ENCODE results near the gene BPIFB4.

Gene BPIFB4

GRCh38 chr20:33046412-33046811 is 33.0 kb upstream of the BPIFB4 start:
- DNase-seq (ENCODE audit: low spot score in 2 of 2), result no peak
- Histone ChIP-seq H3K4me1 (no peaks in the 10 kb centered on the region), H3K27me3 (ENCODE audit: low read depth) (no peaks in the 10 kb centered on the region), H3K9me3 (no peaks in the 10 kb centered on the region; the same call in 1 of the 2 replicates), H3K36me3 (replicated peaks) (no peaks in the 10 kb centered on the region), H3K4me3 (no peak overlapping the region)
- in situ Hi-C loops (cut with MboI; ENCODE audit: low sequenced_read_pairs), result loop anchor here (10.0 kb wide), 1 partner anchor 62 kb away; no protein-coding TSS in a partner anchor

GRCh38 chr20:33051333-33051732 is 28.1 kb upstream of the BPIFB4 start:
- no peaks in the 10 kb centered on the region for H3K4me1 ChIP-seq
- no peaks in the 10 kb centered on the region for H3K27me3 ChIP-seq (ENCODE audit: low read depth)
- DNase-seq (ENCODE audit: low spot score in 2 of 2), result no peak
- in situ Hi-C loops (cut with MboI; ENCODE audit: low sequenced_read_pairs), result no loop called here
- H3K9me3 ChIP-seq, result no peaks in the 10 kb centered on the region
- no peak overlapping the region for H3K4me3 ChIP-seq
- H3K36me3 ChIP-seq (replicated peaks), result no peaks in the 10 kb centered on the region

DNA sequence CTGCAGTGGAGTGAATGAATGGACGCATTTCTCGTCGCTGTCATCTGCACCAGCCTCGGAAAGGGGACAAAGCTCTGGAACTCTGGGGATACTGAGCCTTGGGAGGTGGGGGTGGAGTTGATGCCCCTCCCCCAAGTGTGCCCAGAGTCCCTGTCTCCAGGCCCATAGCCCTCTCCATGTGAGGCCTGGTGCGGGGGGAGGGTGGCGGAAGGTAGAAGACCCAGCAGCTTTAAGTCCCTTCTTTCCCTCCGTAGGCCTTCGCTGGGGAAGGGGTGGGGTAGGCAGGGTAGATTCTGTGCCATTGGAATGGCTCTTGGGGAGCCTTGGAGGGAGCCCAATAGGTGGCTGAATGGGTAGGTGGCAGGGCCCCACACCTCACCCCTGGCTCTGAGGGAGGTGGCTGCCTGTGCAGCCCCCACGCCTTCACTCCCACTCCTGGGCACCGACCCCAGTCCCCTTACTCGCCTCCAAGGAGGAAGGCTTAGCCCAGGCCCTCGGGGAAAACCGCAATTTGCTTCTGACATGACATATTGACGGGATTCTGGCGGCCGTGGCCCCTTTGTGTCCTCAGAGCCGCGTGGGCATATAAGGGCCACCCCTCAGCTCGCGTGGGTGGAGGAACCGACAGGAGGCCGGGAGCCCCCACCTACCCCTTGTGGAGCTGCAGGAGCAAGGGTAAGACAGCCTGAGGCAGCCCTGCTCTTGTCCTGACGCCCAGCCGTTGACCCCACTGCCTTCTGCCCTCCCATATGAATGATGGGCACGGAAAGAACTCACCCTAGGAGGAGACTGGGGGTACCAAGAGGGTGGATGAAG is 25.9 kb upstream of the BPIFB4 start, which contains the start of gene BPIFB3:
TSS of gene BPIFB3 (plus strand) at position 613 of the 816 bp plus-strand sequence. CDS start 1,533 bp downstream, outside the sequence.
- Histone ChIP-seq H3K4me1 (no peaks in the 10 kb centered on the region), H3K36me3 (replicated peaks) (no peaks in the 10 kb centered on the region), H3K9me3 (no peaks in the 10 kb centered on the region), H3K27me3 (ENCODE audit: low read depth) (no peaks in the 10 kb centered on the region), H3K4me3 (no peak within 1 kb of the TSS)
- DNase-seq (ENCODE audit: low spot score in 2 of 2), result no peak
- in situ Hi-C loops (cut with MboI; ENCODE audit: low sequenced_read_pairs), result no loop called here

DNA sequence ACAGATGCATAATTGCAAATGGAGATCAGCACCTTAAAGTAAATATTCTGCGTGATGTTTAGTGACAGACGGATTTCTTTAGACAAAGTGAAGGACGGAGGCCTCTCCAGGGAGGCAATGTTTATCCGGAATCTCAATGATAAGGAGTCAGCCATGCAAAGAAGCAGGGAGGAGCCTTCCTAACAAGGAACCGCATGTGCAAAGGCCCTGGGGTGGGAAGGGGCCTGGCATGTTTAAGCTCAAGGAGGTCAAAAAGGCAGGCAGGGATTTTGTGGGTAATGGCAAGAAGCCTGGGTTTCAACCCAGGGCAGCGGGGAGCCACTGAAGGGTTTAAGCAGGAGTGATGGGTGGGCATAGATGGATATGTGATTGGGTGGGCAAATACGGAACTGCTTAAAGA is 25.1 kb upstream of the BPIFB4 start:
- H3K9me3 ChIP-seq, result no peaks in the 10 kb centered on the region
- no peaks in the 10 kb centered on the region for H3K27me3 ChIP-seq (ENCODE audit: low read depth)
- DNase-seq (ENCODE audit: low spot score in 2 of 2), result no peak
- H3K4me1 ChIP-seq, result no peaks in the 10 kb centered on the region
- no peak overlapping the region for H3K4me3 ChIP-seq
- H3K36me3 ChIP-seq (replicated peaks), result no peaks in the 10 kb centered on the region
- in situ Hi-C loops (cut with MboI; ENCODE audit: low sequenced_read_pairs), result no loop called here

DNA sequence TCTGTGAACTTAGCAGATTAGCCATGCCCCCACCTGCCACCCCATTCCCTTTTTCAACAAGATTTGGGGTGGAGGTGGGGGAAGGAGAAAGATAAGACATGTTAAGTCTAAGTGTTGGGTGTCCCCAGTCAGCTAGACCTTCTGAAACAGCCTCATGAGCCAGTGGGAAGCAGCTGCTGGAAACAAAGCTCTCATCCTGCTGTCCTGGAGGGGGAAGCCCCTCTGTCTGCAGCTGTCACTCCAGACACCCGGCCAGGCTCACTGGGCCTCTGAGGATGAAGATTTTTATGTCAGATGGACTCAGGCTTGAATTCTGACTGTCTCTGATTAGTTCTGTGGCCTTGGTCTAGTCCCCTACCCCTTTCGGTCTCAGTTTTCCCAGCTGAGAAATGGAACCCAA is 24.7 kb upstream of the BPIFB4 start:
- DNase-seq (ENCODE audit: low spot score in 2 of 2), result no peak
- Histone ChIP-seq H3K4me1 (no peaks in the 10 kb centered on the region), H3K36me3 (replicated peaks) (no peaks in the 10 kb centered on the region), H3K9me3 (no peaks in the 10 kb centered on the region), H3K4me3 (no peak overlapping the region), H3K27me3 (ENCODE audit: low read depth) (no peaks in the 10 kb centered on the region)
- in situ Hi-C loops (cut with MboI; ENCODE audit: low sequenced_read_pairs), result no loop called here

DNA sequence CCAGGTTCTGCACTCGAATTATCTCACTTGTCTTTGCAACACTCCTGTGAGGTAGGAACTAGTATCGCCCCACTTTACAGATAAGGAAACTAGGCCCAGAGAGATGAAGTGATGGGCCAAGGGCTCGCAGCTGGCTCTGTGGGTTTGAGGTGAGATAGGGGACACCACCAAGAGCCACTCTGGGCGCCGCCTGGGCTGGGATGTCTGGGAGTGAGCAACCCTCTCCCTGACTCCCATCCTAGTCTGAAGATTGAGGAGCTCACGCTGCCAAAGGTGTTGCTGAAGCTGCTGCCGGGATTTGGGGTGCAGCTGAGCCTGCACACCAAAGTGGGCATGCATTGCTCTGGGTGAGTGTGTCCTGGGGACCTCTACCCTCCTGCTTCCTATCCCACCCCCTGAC is 20.3 kb upstream of the BPIFB4 start:
- Histone ChIP-seq H3K9me3 (no peaks in the 10 kb centered on the region), H3K27me3 (ENCODE audit: low read depth) (no peaks in the 10 kb centered on the region; the same call in 1 of the 2 replicates), H3K4me1 (no peaks in the 10 kb centered on the region), H3K36me3 (replicated peaks) (no peaks in the 10 kb centered on the region), H3K4me3 (no peak overlapping the region)
- no peak for DNase-seq (ENCODE audit: low spot score in 2 of 2)
- in situ Hi-C loops (cut with MboI; ENCODE audit: low sequenced_read_pairs), result no loop called here

GRCh38 chr20:33059741-33060390 is 19.6 kb upstream of the BPIFB4 start:
- DNase-seq (ENCODE audit: low spot score in 2 of 2), result no peak
- Histone ChIP-seq H3K4me1 (no peaks in the 10 kb centered on the region), H3K27me3 (ENCODE audit: low read depth) (no peaks in the 10 kb centered on the region; the same call in 1 of the 2 replicates), H3K36me3 (replicated peaks) (no peaks in the 10 kb centered on the region), H3K9me3 (no peaks in the 10 kb centered on the region), H3K4me3 (no peak overlapping the region)
- in situ Hi-C loops (cut with MboI; ENCODE audit: low sequenced_read_pairs), result no loop called here

GRCh38 chr20:33061658-33062028 is 17.8 kb upstream of the BPIFB4 start:
- no peaks in the 10 kb centered on the region; the same call in 1 of the 2 replicates for H3K27me3 ChIP-seq (ENCODE audit: low read depth)
- no peak for DNase-seq (ENCODE audit: low spot score in 2 of 2)
- H3K4me3 ChIP-seq, result no peak overlapping the region
- no peaks in the 10 kb centered on the region for H3K36me3 ChIP-seq (replicated peaks)
- in situ Hi-C loops (cut with MboI; ENCODE audit: low sequenced_read_pairs), result no loop called here
- H3K4me1 ChIP-seq, result no peaks in the 10 kb centered on the region
- no peaks in the 10 kb centered on the region for H3K9me3 ChIP-seq

GRCh38 chr20:33062105-33062824 is 17.2 kb upstream of the BPIFB4 start:
- DNase-seq (ENCODE audit: low spot score in 2 of 2), result no peak
- no peaks in the 10 kb centered on the region for H3K36me3 ChIP-seq (replicated peaks)
- in situ Hi-C loops (cut with MboI; ENCODE audit: low sequenced_read_pairs), result no loop called here
- no peak overlapping the region for H3K4me3 ChIP-seq
- H3K27me3 ChIP-seq (ENCODE audit: low read depth), result no peaks in the 10 kb centered on the region; the same call in 1 of the 2 replicates
- H3K9me3 ChIP-seq, result no peaks in the 10 kb centered on the region
- H3K4me1 ChIP-seq, result no peaks in the 10 kb centered on the region

GRCh38 chr20:33062825-33063149 is 16.7 kb upstream of the BPIFB4 start:
- Histone ChIP-seq H3K9me3 (no peaks in the 10 kb centered on the region), H3K36me3 (replicated peaks) (no peaks in the 10 kb centered on the region), H3K27me3 (ENCODE audit: low read depth) (no peaks in the 10 kb centered on the region; the same call in 1 of the 2 replicates), H3K4me3 (no peak overlapping the region), H3K4me1 (no peaks in the 10 kb centered on the region)
- in situ Hi-C loops (cut with MboI; ENCODE audit: low sequenced_read_pairs), result no loop called here
- no peak for DNase-seq (ENCODE audit: low spot score in 2 of 2)

- DNase-seq (ENCODE audit: low spot score in 2 of 2), result no peak
- in situ Hi-C loops (cut with MboI; ENCODE audit: low sequenced_read_pairs), result no loop called here
- no peak overlapping the region for H3K4me3 ChIP-seq
- H3K4me1 ChIP-seq, result no peaks in the 10 kb centered on the region
- H3K36me3 ChIP-seq (replicated peaks), result no peaks in the 10 kb centered on the region
- no peaks in the 10 kb centered on the region; the same call in 1 of the 2 replicates for H3K27me3 ChIP-seq (ENCODE audit: low read depth)
- H3K9me3 ChIP-seq, result no peaks in the 10 kb centered on the region
These were observed 16.2 kb upstream of the BPIFB4 start for GRCh38 chr20:33063271-33063670.

DNA sequence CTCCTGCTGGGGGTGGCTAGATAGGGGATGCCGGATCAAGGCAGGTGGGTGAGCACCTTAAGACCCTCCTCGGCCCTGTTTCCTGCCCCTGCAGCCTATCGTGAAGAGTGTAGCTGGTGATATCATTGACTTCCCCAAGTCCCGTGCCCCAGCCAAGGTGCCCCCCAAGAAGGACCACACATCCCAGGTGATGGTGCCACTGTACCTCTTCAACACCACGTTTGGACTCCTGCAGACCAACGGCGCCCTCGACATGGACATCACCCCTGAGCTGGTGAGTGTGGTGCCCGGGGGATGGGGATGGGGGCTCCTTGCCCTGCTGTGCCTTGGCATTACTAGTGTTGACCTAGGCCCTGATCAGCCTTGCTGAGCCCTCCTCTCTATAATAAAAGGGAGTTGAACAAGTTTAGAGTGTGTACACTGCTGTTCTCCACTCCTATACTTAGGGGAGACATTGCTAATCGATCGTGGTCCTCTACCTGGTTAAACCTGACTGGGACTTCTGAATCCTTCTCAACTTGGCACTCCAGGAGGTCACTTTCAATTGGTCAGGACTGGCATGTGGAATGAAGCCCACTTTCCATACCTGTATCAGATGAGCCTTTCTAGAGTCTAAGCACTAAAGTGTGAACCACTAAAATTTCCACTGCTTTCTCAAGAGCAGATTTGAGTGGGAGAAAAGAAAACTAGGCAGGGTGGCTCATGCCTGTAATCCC is 14.7 kb upstream of the BPIFB4 start:
- DNase-seq (ENCODE audit: low spot score in 2 of 2), result no peak
- H3K27me3 ChIP-seq (ENCODE audit: low read depth), result no peaks in the 10 kb centered on the region; the same call in 1 of the 2 replicates
- in situ Hi-C loops (cut with MboI; ENCODE audit: low sequenced_read_pairs), result no loop called here

DNA sequence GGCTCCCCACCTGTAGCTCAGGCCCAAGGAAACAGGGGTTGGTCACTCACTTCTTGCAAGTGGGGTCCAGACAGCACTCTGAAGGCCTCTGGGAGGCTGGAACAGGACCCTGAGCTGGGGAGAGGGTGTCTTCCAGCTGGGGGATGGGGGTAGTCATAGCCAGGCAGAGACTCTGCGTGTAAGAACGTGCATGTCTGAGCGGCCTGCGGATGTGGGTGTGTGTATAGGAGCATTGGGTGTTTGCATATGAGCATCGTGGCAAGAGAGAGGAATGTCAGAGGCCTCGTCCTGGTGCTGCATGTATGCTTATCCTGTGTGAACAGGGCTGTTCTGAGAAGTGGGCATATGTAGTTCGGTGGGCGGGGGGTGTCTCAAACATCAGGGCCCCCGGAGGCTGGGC is 13.7 kb upstream of the BPIFB4 start:
- H3K36me3 ChIP-seq (replicated peaks), result no peaks in the 10 kb centered on the region
- H3K9me3 ChIP-seq, result no peaks in the 10 kb centered on the region
- in situ Hi-C loops (cut with MboI; ENCODE audit: low sequenced_read_pairs), result no loop called here
- no peaks in the 10 kb centered on the region for H3K4me1 ChIP-seq
- H3K4me3 ChIP-seq, result no peak overlapping the region
- no peak for DNase-seq (ENCODE audit: low spot score in 2 of 2)
- no peaks in the 10 kb centered on the region; the same call in 1 of the 2 replicates for H3K27me3 ChIP-seq (ENCODE audit: low read depth)

More for the DNA sequence above, 14.7 kb upstream of the BPIFB4 start:
- Histone ChIP-seq H3K4me1 (no peaks in the 10 kb centered on the region), H3K36me3 (replicated peaks) (no peaks in the 10 kb centered on the region), H3K4me3 (no peak overlapping the region), H3K9me3 (no peaks in the 10 kb centered on the region)
